Pancreas (tissue), 10 donors: ENCODE measurements around the gene MYO5C. TPM values are rescaled to one million over a fixed set of nuclear protein-coding genes. Genes with fewer than 3 reads are reported as not detected.

Experiments
- ATAC-seq, 4 donors: fragments of 200-7000 bp; cut with Tn5 transposase; one replicate each; pipeline versions ENCODE4 v1.8.0 to v1.9.1; 2020; ENCODE audit warnings: mild to moderate bottlenecking in 4 of 4, moderate library complexity in 4 of 4
- DNase-seq, 6 donors: peaks; one replicate each; pipeline ENCODE4 v3.0.0-alpha.2; 2020
- FAIRE-seq: peaks from 2 replicates; lab custom pipeline; 2012; peaks lifted over from hg19 to GRCh38; lab: Jason Lieb, UNC
- H3K27ac ChIP-seq, 4 donors: fragments of 200-600 bp; sonication (generic); 1 replicate in 3 of 4; 2 replicates in 1 of 4; pipeline versions ENCODE4 v1.5.0 to v1.8.0; 2020
- H3K27me3 ChIP-seq, 4 donors: fragments of 200-600 bp; one replicate each; pipeline ENCODE4 v1.8.0; 2021
- H3K36me3 ChIP-seq, 3 donors: fragments of 200-600 bp; sonication (generic) in 1 of 3; one replicate each; pipeline versions ENCODE4 v1.5.0 to v1.8.0; 2020 to 2021
- H3K4me1 ChIP-seq, 3 donors: fragments of 200-600 bp; one replicate each; pipeline ENCODE4 v1.8.0; 2021
- H3K4me3 ChIP-seq, 4 donors: fragments of 200-600 bp; sonication (generic) in 2 of 4; one replicate each; pipeline versions ENCODE4 v1.5.0 to v1.8.0; 2020 to 2021
- H3K9me3 ChIP-seq, 4 donors: fragments of 200-600 bp; one replicate each; pipeline ENCODE4 v1.8.0; 2021
- WGBS, 2 donors: extraction: QIAGEN DNeasy Blood & Tissue Kit; methylation state at CpG; one replicate each; pipeline ENCODE4 v1.1.7; 2013; 5-methylcytosine and 5-hydroxymethylcytosine counted together
- intact Hi-C, 3 donors: fragments of 100-400 bp; cut with DNase I; formaldehyde crosslinking; loops; one replicate each; pipeline versions ENCODE4 v1.11.1 to v1.14.2; 2022
- polyA plus RNA-seq, 2 donors: library from polyadenylated mRNA; stranded (reverse); fragments of 200-250 nt; gene quantifications; one replicate each; pipeline ENCODE4 v1.2.3, GENCODE V29; 2013
- total RNA-seq, 6 donors: library from RNA; stranded (reverse); fragmentation: NEBNext Ultra II Directional in 4 of 6; extraction: Animal tissue kit (Norgen Biotek cat#: 25700) in 4 of 6; gene quantifications; one replicate each; pipeline versions ENCODE4 v1.2.1 to v1.2.4, GENCODE V29; 2021 to 2023
- TF ChIP-seq, protein P1 (sequence below), 4 donors: fragments of 200-600 bp; sonication (generic) in 3 of 4; IDR thresholded peaks; one replicate each; pipeline versions ENCODE4 v1.5.0 to v1.8.0; 2021; ENCODE audit warnings: antibody characterized with exemption in 4 of 4
- donor health status: healthy with polysubstance abuse.
- donor health status: DM: no; HTN: no; CAD: no; lungs with moderate emphysema.
- donor health status: DM: no; HTN: no; CAD: no.
- donor health status: control.
- donor health status: control.
- donor health status: Bipolar disorder and iron deficiency.
- donor health status: DM: yes; HTN: yes; CAD: no.
- donor health status: DM: no; HTN: no; CAD: no.
- donor health status: DM: no; HTN: no; CAD: no.
- donor health status: DM: yes; HTN: yes; CAD: no.

Gene MYO5C
- total and polyA plus RNA-seq, 8 donors = 12.7 to 52.7 (median 39.2) TPM

DNA sequence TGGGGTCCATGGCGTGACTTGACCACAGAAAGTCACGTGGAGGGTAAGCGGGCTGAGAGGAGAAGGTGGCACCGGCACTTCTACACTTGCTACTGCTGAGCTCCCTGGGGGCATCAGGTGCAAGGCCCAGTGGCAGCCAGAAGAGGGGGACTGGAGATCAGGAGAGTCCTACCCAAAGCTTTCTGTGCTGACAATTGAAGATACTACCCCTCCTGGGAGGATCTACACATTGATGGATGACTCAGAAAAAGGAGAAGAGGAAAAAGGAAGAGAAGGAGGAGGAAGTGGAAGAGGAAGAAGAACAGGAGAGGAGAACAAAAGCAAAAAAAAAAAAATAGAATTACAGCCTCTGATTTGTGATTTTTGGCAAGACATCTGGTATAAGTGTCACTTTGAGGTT lies 41.2 kb downstream of the MYO5C start:
- no peaks in the 10 kb centered on the region for H3K27me3 ChIP-seq
- H3K27ac ChIP-seq = peak overlapping the region in 1 of 4 donors; percentile 6
- no peaks in the 10 kb centered on the region for H3K9me3 ChIP-seq
- H3K4me1 ChIP-seq = peaks cover 0 to 10% (median 0%) of the 10 kb centered on the region in 3 donors
- peaks cover 4 to 30% (median 7%) of the 10 kb centered on the region in 3 donors for H3K36me3 ChIP-seq
- TF ChIP-seq, protein P1, sequence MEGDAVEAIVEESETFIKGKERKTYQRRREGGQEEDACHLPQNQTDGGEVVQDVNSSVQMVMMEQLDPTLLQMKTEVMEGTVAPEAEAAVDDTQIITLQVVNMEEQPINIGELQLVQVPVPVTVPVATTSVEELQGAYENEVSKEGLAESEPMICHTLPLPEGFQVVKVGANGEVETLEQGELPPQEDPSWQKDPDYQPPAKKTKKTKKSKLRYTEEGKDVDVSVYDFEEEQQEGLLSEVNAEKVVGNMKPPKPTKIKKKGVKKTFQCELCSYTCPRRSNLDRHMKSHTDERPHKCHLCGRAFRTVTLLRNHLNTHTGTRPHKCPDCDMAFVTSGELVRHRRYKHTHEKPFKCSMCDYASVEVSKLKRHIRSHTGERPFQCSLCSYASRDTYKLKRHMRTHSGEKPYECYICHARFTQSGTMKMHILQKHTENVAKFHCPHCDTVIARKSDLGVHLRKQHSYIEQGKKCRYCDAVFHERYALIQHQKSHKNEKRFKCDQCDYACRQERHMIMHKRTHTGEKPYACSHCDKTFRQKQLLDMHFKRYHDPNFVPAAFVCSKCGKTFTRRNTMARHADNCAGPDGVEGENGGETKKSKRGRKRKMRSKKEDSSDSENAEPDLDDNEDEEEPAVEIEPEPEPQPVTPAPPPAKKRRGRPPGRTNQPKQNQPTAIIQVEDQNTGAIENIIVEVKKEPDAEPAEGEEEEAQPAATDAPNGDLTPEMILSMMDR (IDR thresholded peaks at IDR 0.05) = no peak
- no peak for DNase-seq
- ATAC-seq = no peak
- intact Hi-C loops = loop anchor here in 2 of 3 donors (10.0 kb wide), 3 partner anchors 70 to 480 kb away; no protein-coding TSS in a partner anchor
- 87 to 90% methylated on average over 4 of the region's 4 CpGs for WGBS, 2 donors
- no peak for FAIRE-seq
- H3K4me3 ChIP-seq = no peak overlapping the region

DNA sequence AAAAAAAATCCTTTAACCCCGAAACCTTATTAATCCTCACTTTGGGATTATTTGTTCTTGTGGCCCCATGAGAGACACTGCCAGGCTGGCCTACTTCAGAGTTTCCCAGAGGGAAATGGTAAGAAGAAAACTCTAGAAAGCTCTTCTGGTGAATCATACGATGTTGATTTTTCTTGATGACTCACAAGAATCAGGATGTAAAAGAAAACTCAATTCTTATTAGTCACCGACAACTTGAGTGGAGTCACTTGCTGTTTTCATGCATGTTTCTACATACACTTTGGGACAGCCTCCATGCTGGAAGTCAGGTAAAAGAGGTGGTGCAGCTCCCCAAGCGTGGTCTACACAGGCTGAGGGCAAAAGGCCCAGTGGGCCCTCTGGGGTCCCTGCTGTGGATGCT lies 42.8 kb downstream of the MYO5C start:
- 70 to 74% methylated on average over 4 of the region's 4 CpGs for WGBS, 2 donors
- Histone ChIP-seq H3K36me3 (peaks cover 4 to 45% (median 14%) of the 10 kb centered on the region in 3 donors), H3K27ac (peak overlapping the region in 3 of 4 donors; percentile 23 to 73 (median 47)), H3K4me1 (peaks cover 0 to 10% (median 0%) of the 10 kb centered on the region in 3 donors), H3K9me3 (no peaks in the 10 kb centered on the region), H3K27me3 (no peaks in the 10 kb centered on the region), H3K4me3 (no peak overlapping the region)
- intact Hi-C loops = loop anchor here in 2 of 3 donors (10.0 kb wide), 3 partner anchors 72 to 482 kb away; no protein-coding TSS in a partner anchor
- TF ChIP-seq, protein P1 (IDR thresholded peaks at IDR 0.05) = no peak
- FAIRE-seq (no peak), ATAC-seq (peak; percentile 39 to 63 (median 54)), DNase-seq (no peak)

DNA sequence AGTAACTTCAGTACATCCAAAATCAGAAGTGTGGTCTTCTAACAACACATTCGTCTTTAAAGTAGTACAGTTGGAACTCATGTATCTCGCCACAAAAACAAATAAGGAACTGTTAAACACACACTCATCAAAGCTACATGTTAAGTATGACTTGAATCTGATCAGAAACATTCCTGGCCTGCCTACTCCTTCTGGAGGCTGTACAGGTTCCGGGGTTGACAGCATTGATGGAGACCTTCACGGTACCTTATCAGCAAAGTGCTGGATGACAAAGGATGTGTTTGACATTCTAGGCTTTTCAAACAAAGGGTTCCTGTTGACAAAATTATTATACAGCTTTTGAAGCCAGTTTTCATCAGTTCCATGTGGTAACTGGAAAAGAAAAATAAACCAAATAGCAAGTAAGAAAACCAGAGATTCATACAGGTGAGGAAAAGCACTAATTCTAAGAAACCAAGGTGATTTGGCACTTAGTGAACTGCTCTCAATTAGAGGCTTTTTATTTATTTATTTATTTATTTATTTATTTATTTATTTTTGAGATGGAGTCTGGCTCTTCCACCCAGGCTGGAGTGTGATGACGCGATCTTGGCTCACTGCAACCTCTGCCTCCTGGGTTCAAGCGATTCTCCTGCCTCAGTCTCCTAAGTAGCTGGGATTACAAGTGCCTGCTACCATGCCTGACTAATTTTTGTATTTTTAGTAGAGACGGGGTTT lies 44.3 kb downstream of the MYO5C start:
- Histone ChIP-seq H3K36me3 (peaks cover 5 to 59% (median 25%) of the 10 kb centered on the region in 3 donors), H3K4me3 (no peak overlapping the region), H3K9me3 (no peaks in the 10 kb centered on the region), H3K4me1 (peaks cover 0 to 10% (median 0%) of the 10 kb centered on the region in 3 donors), H3K27me3 (no peaks in the 10 kb centered on the region), H3K27ac (peak overlapping the region in 1 of 4 donors; percentile 6)
- ATAC-seq = peak in 2 of 4 donors; percentile 21 to 29
- FAIRE-seq = no peak
- TF ChIP-seq, protein P1 (IDR thresholded peaks at IDR 0.05) = no peak
- 68 to 71% methylated on average over 8 of the region's 8 CpGs for WGBS, 2 donors
- intact Hi-C loops = loop anchor here in 2 of 3 donors (10.0 kb wide), 3 partner anchors 73 to 483 kb away; no protein-coding TSS in a partner anchor
- no peak for DNase-seq

DNA sequence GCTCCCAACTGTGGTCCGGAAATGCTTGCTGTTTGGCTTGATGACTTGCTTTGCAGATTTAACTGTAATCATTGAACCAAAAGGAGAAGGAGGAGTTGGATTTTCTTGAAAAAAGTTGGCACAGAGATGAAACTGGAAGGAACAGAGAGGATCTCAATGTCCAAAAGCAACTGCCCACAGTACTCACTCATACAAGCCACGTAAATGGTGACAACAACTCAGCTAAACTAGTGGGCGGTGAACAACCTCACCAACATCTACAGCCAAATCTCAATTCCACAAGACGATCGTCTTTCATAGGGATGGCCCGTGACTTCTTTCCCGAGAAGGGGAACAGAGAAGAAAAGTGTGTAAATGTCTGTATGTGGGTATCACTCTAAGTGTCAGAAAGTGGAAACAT lies 48.1 kb downstream of the MYO5C start:
- Histone ChIP-seq H3K9me3 (no peaks in the 10 kb centered on the region), H3K36me3 (peaks cover 2 to 70% (median 42%) of the 10 kb centered on the region in 3 donors), H3K27ac (no peak overlapping the region), H3K4me1 (peaks cover 0 to 4% (median 0%) of the 10 kb centered on the region in 3 donors), H3K27me3 (no peaks in the 10 kb centered on the region), H3K4me3 (no peak overlapping the region)
- intact Hi-C loops = no loop called here
- ATAC-seq (no peak), DNase-seq (no peak), FAIRE-seq (no peak)
- WGBS, 2 donors = 91 to 94% methylated on average over 7 of the region's 7 CpGs
- TF ChIP-seq, protein P1 (IDR thresholded peaks at IDR 0.05) = no peak
